IPS-NIHi7 (cell line): Measurements from ENCODE around the gene SH3D19.
A peak's percentile ranks its signal among the peaks of the same experiment; 100 is the strongest.
"Not testable (repeated sequence)": the region's sequence is repeated elsewhere in the genome, so short reads cannot be mapped to it uniquely, and the experiment has no call there.

Experiments
- DNase-seq: peaks from one replicate; pipeline ENCODE4 v3.0.0; 2012; ENCODE audit warnings: mixed read lengths; ENCODE audit errors: extremely low spot score

Gene SH3D19

GRCh38 chr4:151150821-151151580 lies 174.4 kb downstream of the SH3D19 start:
- DNase-seq, result no peak

- DNase-seq, result no peak
Observed at GRCh38 chr4:151148261-151148660, 177.1 kb downstream of the SH3D19 start.

GRCh38 chr4:151147000-151147399 lies 178.4 kb downstream of the SH3D19 start:
- DNase-seq, result no peak

- no peak for DNase-seq
Observed at GRCh38 chr4:151144329-151145072, 180.9 kb downstream of the SH3D19 start.

GRCh38 chr4:151143811-151144210 lies 181.6 kb downstream of the SH3D19 start:
- DNase-seq, result no peak

- DNase-seq, result no peak
Observed at GRCh38 chr4:151143162-151143561, 182.2 kb downstream of the SH3D19 start.

GRCh38 chr4:151142758-151143157 lies 182.6 kb downstream of the SH3D19 start:
- no peak for DNase-seq

GRCh38 chr4:151139814-151140213 lies 185.6 kb downstream of the SH3D19 start:
- DNase-seq, result no peak

GRCh38 chr4:151136048-151136447 lies 189.4 kb downstream of the SH3D19 start:
- not testable (repeated sequence) for DNase-seq

- DNase-seq, result no peak
Observed at GRCh38 chr4:151133311-151133710, 192.1 kb downstream of the SH3D19 start.

- no peak for DNase-seq
Observed at GRCh38 chr4:151129796-151130195, 195.6 kb downstream of the SH3D19 start.

- DNase-seq, result peak; percentile 74
Observed at GRCh38 chr4:151117371-151117962, 207.9 kb downstream of the SH3D19 start.

GRCh38 chr4:151114986-151115385 lies 210.4 kb downstream of the SH3D19 start:
- no peak for DNase-seq

GRCh38 chr4:151114338-151114737 lies 211.1 kb downstream of the SH3D19 start:
- no peak for DNase-seq

GRCh38 chr4:151110236-151110635 lies 215.2 kb downstream of the SH3D19 start:
- no peak for DNase-seq

GRCh38 chr4:151107063-151107462 lies 218.3 kb downstream of the SH3D19 start:
- DNase-seq, result no peak

GRCh38 chr4:151105454-151106032 lies 219.9 kb downstream of the SH3D19 start:
- DNase-seq, result no peak

- no peak for DNase-seq
Observed at GRCh38 chr4:151104621-151105020, 220.8 kb downstream of the SH3D19 start.

- DNase-seq, result no peak
Observed at GRCh38 chr4:151103758-151104157, 221.6 kb downstream of the SH3D19 start.

GRCh38 chr4:151100531-151100930 lies 224.9 kb downstream of the SH3D19 start:
- DNase-seq, result no peak

- DNase-seq, result no peak
Observed at GRCh38 chr4:151099976-151100417, 225.4 kb downstream of the SH3D19 start.

- DNase-seq, result peak; percentile 96
Observed at GRCh38 chr4:151099229-151099975, 226.0 kb downstream of the SH3D19 start, which contains the start of gene RPS3A. Gene RPS3A (plus strand): TSS chr4:151099628. CDS start chr4:151099653, 25 bp downstream.
